ENCODE results near the gene CTDSPL.

DNA sequence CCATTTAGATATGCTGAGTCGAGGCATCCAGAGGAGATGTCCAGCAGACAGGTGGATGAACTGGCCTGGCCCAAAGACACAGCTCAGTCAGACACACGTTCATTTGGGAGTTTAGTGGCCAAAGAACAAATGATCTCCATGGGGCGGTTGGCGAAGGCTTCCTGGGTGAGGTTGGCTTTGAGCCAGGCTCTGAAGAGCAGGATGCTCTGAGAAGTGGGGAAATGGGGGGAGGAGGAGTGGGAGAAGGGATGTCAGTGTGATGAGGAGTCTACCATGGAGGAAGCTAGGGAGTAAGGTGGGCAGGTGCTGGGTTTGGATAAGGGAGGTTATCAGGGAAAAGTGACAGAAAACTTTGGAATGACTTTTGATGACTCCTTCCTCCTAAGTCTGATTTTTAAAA is 81.4 kb downstream of the CTDSPL start:
- no peak for TF ChIP-seq POLR2AphosphoS5 (IDR thresholded peaks at IDR 0.05; ENCODE audit: borderline replicate concordance, low read depth, low read length)
- TF ChIP-seq EZH2 (IDR thresholded peaks at IDR 0.05), result no peak
